ENCODE results near the gene ZNF335. TPM values are rescaled to one million over a fixed set of nuclear protein-coding genes. Genes with fewer than 3 reads are reported as not detected.

ZNF335 gene
- polyA plus RNA-seq, 1 donor = 13.4 TPM

- peaks cover 76% of the 10 kb centered on the region for H3K27me3 ChIP-seq (ENCODE audit: control insufficient read depth, insufficient read depth, low read length)
- no peak for DNase-seq
- peaks cover 7% of the 10 kb centered on the region for H3K9me3 ChIP-seq (ENCODE audit: control insufficient read depth, low read depth, low read length)
- H3K36me3 ChIP-seq (ENCODE audit: control insufficient read depth, insufficient read depth, low read length) = no peaks in the 10 kb centered on the region
- WGBS (ENCODE audit: insufficient coverage, low lambda C conversion rate) = 0% methylated on average over 3 of the region's 57 CpGs
- peaks cover 2% of the 10 kb centered on the region for H3K4me1 ChIP-seq (ENCODE audit: control insufficient read depth, insufficient read depth, low read length)
- H3K27ac ChIP-seq (ENCODE audit: low read length) = no peak overlapping the region
- H3K4me3 ChIP-seq (ENCODE audit: low read length) = no peak overlapping the region
Observed at GRCh38 chr20:46011631-46012482, 39.9 kb upstream of the ZNF335 start.

DNA sequence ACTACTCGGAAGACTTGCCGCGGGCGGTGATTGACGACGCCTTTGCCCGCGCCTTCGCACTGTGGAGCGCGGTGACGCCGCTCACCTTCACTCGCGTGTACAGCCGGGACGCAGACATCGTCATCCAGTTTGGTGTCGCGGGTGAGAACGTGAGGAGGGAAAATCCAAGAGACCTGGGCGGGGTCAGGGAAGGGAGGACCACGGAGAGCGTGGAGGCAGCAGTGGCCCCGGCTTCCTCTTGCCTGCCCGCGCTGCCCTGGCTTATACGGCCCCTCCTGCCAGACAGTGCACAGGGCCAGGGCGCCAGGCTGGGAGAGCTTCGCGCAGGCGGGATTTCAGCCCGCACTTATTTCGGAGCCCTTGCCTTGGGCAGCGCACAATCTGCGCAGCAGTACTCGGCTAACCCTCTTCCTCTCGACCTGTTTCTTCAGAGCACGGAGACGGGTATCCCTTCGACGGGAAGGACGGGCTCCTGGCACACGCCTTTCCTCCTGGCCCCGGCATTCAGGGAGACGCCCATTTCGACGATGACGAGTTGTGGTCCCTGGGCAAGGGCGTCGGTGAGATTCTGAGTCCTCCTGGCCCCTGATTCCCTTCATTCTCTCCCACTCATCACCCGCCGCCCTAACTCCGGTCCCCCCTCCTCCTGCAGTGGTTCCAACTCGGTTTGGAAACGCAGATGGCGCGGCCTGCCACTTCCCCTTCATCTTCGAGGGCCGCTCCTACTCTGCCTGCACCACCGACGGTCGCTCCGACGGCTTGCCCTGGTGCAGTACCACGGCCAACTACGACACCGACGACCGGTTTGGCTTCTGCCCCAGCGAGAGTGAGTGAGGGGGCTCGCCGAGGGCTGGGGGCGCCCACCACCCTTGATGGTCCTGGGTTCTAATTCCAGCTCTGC is 38.7 kb upstream of the ZNF335 start:
- Histone ChIP-seq H3K36me3 (ENCODE audit: control insufficient read depth, insufficient read depth, low read length) (no peaks in the 10 kb centered on the region), H3K27me3 (ENCODE audit: control insufficient read depth, insufficient read depth, low read length) (peaks cover 87% of the 10 kb centered on the region), H3K27ac (ENCODE audit: low read length) (no peak overlapping the region), H3K4me3 (ENCODE audit: low read length) (no peak overlapping the region), H3K9me3 (ENCODE audit: control insufficient read depth, low read depth, low read length) (peaks cover 7% of the 10 kb centered on the region), H3K4me1 (ENCODE audit: control insufficient read depth, insufficient read depth, low read length) (peaks cover 2% of the 10 kb centered on the region)
- WGBS (ENCODE audit: insufficient coverage, low lambda C conversion rate) = no CpG with 5 or more reads among the region's 74 CpGs
- DNase-seq = no peak

GRCh38 chr20:46009816-46010215 is 37.8 kb upstream of the ZNF335 start:
- Histone ChIP-seq H3K27ac (ENCODE audit: low read length) (no peak overlapping the region), H3K9me3 (ENCODE audit: control insufficient read depth, low read depth, low read length) (peaks cover 7% of the 10 kb centered on the region), H3K4me3 (ENCODE audit: low read length) (no peak overlapping the region), H3K27me3 (ENCODE audit: control insufficient read depth, insufficient read depth, low read length) (peaks cover 95% of the 10 kb centered on the region), H3K36me3 (ENCODE audit: control insufficient read depth, insufficient read depth, low read length) (no peaks in the 10 kb centered on the region), H3K4me1 (ENCODE audit: control insufficient read depth, insufficient read depth, low read length) (no peaks in the 10 kb centered on the region)
- DNase-seq = no peak
- no CpG with 5 or more reads among the region's 20 CpGs for WGBS (ENCODE audit: insufficient coverage, low lambda C conversion rate)

- H3K4me1 ChIP-seq (ENCODE audit: control insufficient read depth, insufficient read depth, low read length) = no peaks in the 10 kb centered on the region
- H3K27me3 ChIP-seq (ENCODE audit: control insufficient read depth, insufficient read depth, low read length) = peaks cover 89% of the 10 kb centered on the region
- no peak overlapping the region for H3K4me3 ChIP-seq (ENCODE audit: low read length)
- 80% methylated on average over 3 of the region's 4 CpGs for WGBS (ENCODE audit: insufficient coverage, low lambda C conversion rate)
- H3K36me3 ChIP-seq (ENCODE audit: control insufficient read depth, insufficient read depth, low read length) = no peaks in the 10 kb centered on the region
- peaks cover 7% of the 10 kb centered on the region for H3K9me3 ChIP-seq (ENCODE audit: control insufficient read depth, low read depth, low read length)
- no peak overlapping the region for H3K27ac ChIP-seq (ENCODE audit: low read length)
- DNase-seq = no peak
Observed at GRCh38 chr20:46007671-46008070, 35.7 kb upstream of the ZNF335 start.

DNA sequence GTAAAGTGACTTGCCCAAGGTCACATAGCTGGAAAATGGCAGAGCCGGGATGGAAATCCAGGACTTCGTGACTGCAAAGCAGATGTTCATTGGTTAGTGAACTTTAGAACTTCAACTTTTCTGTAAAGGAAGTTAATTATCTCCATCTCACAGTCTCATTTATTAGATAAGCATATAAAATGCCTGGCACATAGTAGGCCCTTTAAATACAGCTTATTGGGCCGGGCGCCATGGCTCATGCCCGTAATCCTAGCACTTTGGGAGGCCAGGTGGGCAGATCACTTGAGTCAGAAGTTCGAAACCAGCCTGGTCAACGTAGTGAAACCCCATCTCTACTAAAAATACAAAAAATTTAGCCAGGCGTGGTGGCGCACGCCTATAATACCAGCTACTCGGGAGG is 35.0 kb upstream of the ZNF335 start:
- H3K4me3 ChIP-seq (ENCODE audit: low read length) = no peak overlapping the region
- peaks cover 83% of the 10 kb centered on the region for H3K27me3 ChIP-seq (ENCODE audit: control insufficient read depth, insufficient read depth, low read length)
- no CpG with 5 or more reads among the region's 11 CpGs for WGBS (ENCODE audit: insufficient coverage, low lambda C conversion rate)
- H3K9me3 ChIP-seq (ENCODE audit: control insufficient read depth, low read depth, low read length) = peaks cover 4% of the 10 kb centered on the region
- no peak overlapping the region for H3K27ac ChIP-seq (ENCODE audit: low read length)
- H3K36me3 ChIP-seq (ENCODE audit: control insufficient read depth, insufficient read depth, low read length) = no peaks in the 10 kb centered on the region
- DNase-seq = no peak
- no peaks in the 10 kb centered on the region for H3K4me1 ChIP-seq (ENCODE audit: control insufficient read depth, insufficient read depth, low read length)

GRCh38 chr20:46006022-46006705 is 34.2 kb upstream of the ZNF335 start:
- DNase-seq = no peak
- Histone ChIP-seq H3K9me3 (ENCODE audit: control insufficient read depth, low read depth, low read length) (no peaks in the 10 kb centered on the region), H3K27me3 (ENCODE audit: control insufficient read depth, insufficient read depth, low read length) (peaks cover 82% of the 10 kb centered on the region), H3K4me1 (ENCODE audit: control insufficient read depth, insufficient read depth, low read length) (no peaks in the 10 kb centered on the region), H3K27ac (ENCODE audit: low read length) (no peak overlapping the region), H3K36me3 (ENCODE audit: control insufficient read depth, insufficient read depth, low read length) (no peaks in the 10 kb centered on the region), H3K4me3 (ENCODE audit: low read length) (no peak overlapping the region)
- no CpG with 5 or more reads among the region's 6 CpGs for WGBS (ENCODE audit: insufficient coverage, low lambda C conversion rate)

- no peak overlapping the region for H3K4me3 ChIP-seq (ENCODE audit: low read length)
- no CpG with 5 or more reads among the region's 3 CpGs for WGBS (ENCODE audit: insufficient coverage, low lambda C conversion rate)
- H3K36me3 ChIP-seq (ENCODE audit: control insufficient read depth, insufficient read depth, low read length) = no peaks in the 10 kb centered on the region
- no peak overlapping the region for H3K27ac ChIP-seq (ENCODE audit: low read length)
- DNase-seq = peak in 1 of 2 donors; percentile 24
- no peaks in the 10 kb centered on the region for H3K9me3 ChIP-seq (ENCODE audit: control insufficient read depth, low read depth, low read length)
- no peaks in the 10 kb centered on the region for H3K4me1 ChIP-seq (ENCODE audit: control insufficient read depth, insufficient read depth, low read length)
- H3K27me3 ChIP-seq (ENCODE audit: control insufficient read depth, insufficient read depth, low read length) = peaks cover 79% of the 10 kb centered on the region
Observed at GRCh38 chr20:46004889-46005473, 33.0 kb upstream of the ZNF335 start.

GRCh38 chr20:46004187-46004586 is 32.2 kb upstream of the ZNF335 start:
- Histone ChIP-seq H3K4me3 (ENCODE audit: low read length) (no peak overlapping the region), H3K4me1 (ENCODE audit: control insufficient read depth, insufficient read depth, low read length) (no peaks in the 10 kb centered on the region), H3K36me3 (ENCODE audit: control insufficient read depth, insufficient read depth, low read length) (no peaks in the 10 kb centered on the region), H3K27me3 (ENCODE audit: control insufficient read depth, insufficient read depth, low read length) (peaks cover 76% of the 10 kb centered on the region), H3K9me3 (ENCODE audit: control insufficient read depth, low read depth, low read length) (no peaks in the 10 kb centered on the region), H3K27ac (ENCODE audit: low read length) (no peak overlapping the region)
- DNase-seq = no peak
- WGBS (ENCODE audit: insufficient coverage, low lambda C conversion rate) = no CpG with 5 or more reads among the region's 4 CpGs

DNA sequence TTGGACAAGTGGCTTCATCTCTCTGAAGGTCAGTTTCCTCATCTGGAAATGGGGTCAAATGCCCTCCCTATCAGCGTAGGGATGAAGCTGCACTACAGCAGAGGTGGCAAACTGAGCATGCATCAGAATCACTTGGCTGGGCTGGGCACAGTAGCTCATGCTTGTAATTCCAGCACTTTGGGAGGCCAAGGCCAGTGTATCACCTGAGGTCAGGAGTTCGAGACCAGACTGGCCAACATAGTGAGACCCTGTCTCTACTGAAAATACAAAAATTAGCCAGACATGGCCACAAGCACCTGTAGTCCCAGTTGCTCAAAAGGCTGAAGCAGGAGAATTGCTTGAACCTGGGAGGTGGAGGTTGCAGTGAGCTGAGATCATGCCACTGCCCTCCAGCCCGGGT is 30.0 kb upstream of the ZNF335 start:
- no CpG with 5 or more reads among the region's 3 CpGs for WGBS (ENCODE audit: insufficient coverage, low lambda C conversion rate)
- no peak for DNase-seq
- H3K36me3 ChIP-seq (ENCODE audit: control insufficient read depth, insufficient read depth, low read length) = no peaks in the 10 kb centered on the region
- H3K9me3 ChIP-seq (ENCODE audit: control insufficient read depth, low read depth, low read length) = no peaks in the 10 kb centered on the region
- no peak overlapping the region for H3K27ac ChIP-seq (ENCODE audit: low read length)
- H3K4me3 ChIP-seq (ENCODE audit: low read length) = no peak overlapping the region
- no peaks in the 10 kb centered on the region for H3K4me1 ChIP-seq (ENCODE audit: control insufficient read depth, insufficient read depth, low read length)
- peaks cover 65% of the 10 kb centered on the region for H3K27me3 ChIP-seq (ENCODE audit: control insufficient read depth, insufficient read depth, low read length)

DNA sequence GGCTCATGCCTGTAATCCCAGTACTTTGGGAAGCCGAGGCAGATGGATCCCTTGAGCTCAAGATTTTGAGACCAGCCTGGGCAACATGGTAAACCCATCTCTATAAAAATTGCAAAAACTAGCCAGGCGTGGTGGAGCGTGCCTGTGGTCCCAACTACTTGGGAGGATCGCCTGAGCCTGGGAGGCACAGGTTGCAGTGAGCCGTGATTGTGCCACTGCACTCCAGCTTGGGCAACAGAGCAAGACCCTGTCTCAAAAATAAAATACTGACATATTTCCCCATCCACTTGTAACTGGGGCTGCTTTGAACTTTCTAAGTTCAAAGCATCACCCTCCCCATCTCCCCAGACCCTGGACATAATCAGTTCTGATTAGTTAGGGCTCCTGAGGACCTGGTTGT is 29.5 kb upstream of the ZNF335 start:
- Histone ChIP-seq H3K27ac (ENCODE audit: low read length) (no peak overlapping the region), H3K9me3 (ENCODE audit: control insufficient read depth, low read depth, low read length) (no peaks in the 10 kb centered on the region), H3K36me3 (ENCODE audit: control insufficient read depth, insufficient read depth, low read length) (no peaks in the 10 kb centered on the region), H3K27me3 (ENCODE audit: control insufficient read depth, insufficient read depth, low read length) (peaks cover 60% of the 10 kb centered on the region), H3K4me1 (ENCODE audit: control insufficient read depth, insufficient read depth, low read length) (no peaks in the 10 kb centered on the region), H3K4me3 (ENCODE audit: low read length) (no peak overlapping the region)
- no CpG with 5 or more reads among the region's 5 CpGs for WGBS (ENCODE audit: insufficient coverage, low lambda C conversion rate)
- DNase-seq = no peak

All from large intestine (tissue), 3 donors.